Activated T-cell treated with anti-CD3 and anti-CD28 coated beads for 24 hours (primary cell): ENCODE results near the gene DACH1.

Experiments
- DNase-seq: peaks from one replicate; pipeline ENCODE4 v3.0.0-alpha.2; 2020; ENCODE audit warnings: low read depth

The DACH1 gene

DNA sequence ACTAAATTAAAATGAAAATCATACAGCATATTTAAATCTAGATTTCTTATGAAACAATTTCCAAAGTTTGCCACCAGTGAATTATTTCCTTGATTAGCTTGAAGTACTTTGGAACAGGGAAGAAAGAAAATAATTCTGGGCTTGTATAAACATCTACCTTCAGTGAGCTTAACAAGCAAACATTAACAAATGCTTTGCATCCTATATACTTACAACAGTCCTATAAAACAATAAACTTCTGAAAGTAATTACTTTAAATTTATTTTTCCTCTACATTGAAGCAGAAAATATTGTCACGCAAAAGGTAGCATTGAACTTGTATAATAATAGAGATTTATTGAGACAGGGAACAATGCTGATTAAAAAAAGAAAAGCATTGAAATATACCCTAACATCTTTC is 164.8 kb downstream of the DACH1 start:
- no peak for DNase-seq

GRCh38 chr13:71701741-71702140 is 165.3 kb downstream of the DACH1 start:
- no peak for DNase-seq

DNA sequence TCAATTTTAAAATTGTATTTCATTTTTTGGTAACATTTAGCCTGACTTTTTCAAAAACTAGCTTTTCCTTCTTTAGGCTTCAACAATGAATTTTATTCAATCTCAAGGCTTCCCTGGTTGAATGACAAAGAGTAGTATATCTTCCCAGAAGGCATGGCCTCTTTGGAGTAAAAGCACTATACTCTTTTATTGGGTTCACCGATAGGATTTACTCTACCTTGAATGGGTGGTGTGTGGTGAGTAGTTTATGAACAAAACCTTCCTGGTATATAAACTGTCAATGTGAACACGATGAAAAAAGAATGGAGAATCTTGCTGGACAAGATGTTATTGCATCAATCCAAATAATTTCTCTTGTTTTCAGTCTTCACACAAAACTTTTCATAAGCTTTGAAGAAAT is 167.7 kb downstream of the DACH1 start:
- DNase-seq = no peak

DNA sequence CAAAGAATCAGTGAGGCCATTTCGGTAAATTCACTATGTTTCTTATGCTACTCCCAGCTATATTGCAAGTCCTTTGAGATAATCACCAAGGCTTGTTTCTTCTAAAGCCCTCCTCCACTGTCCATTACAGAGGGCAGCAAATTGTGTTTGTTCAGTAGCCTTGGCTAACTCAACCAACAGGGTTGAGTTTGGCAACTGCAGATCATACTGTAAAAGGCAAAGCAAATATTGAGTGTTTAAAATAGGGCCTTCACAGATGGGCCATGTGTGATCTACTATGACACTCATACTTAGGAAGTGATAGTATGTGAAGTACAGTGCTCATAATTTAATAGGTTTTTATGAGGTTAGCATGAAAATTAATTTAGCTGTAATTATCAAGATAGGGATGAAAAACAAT is 171.3 kb downstream of the DACH1 start:
- DNase-seq = no peak

- no peak for DNase-seq
Observed at GRCh38 chr13:71685072-71685471, 181.9 kb downstream of the DACH1 start.

GRCh38 chr13:71681901-71682613 is 184.9 kb downstream of the DACH1 start:
- DNase-seq = no peak

DNA sequence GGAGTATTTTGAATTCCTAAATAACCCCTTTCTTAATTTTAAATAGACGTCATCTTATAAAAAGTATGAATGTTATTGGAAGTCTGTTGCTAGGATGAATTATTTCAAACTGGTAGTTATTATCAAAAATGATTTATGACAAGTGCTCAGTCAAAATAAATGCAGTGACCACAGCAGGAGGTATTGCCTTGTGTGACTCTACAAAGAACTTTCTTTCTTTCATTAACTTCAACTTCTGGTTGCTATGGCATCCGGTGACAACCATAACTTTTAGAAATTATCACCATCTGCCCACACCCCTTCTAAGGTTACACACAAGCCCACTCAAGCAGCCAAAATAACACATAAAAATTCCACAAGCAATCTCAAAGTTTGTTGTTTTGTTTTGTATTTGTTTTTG is 189.9 kb downstream of the DACH1 start:
- DNase-seq = no peak

DNA sequence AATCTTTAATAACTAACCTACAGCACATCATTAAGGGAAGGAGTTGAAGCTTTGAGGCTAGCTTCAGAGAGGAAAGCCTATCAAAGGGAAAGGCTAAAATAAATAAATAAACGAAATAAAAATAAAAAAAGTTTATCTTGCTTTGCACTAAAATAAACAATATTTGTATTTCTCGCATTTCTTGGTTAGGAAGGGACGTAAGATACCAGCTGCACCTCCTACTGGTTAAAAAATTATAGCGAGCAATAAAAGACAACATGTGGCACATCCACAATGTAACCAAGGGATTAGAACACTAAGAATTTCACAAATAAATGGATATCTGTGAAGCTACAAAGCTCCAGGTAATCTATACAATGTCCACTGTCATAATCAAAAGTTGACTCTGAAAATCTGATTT is 194.5 kb downstream of the DACH1 start:
- DNase-seq = no peak

DNA sequence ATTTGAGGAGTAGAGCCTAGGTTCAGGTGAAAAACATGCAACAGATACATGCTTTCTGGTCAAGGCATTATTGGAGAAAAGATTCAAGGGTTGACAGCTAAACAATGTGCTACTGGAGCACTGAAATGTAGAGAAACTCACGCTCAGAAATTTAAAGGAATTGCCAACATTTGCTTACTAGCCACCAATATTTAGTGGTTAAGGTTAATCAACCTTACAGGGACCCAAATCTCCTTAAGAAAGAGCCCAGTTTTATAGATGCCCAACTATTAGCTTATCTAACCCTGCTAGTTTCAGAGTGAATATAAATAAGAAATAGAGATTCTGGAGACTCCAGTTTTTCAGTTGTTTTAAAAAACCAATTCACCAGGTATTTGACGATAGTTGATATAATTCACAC is 203.6 kb downstream of the DACH1 start:
- DNase-seq = no peak

DNA sequence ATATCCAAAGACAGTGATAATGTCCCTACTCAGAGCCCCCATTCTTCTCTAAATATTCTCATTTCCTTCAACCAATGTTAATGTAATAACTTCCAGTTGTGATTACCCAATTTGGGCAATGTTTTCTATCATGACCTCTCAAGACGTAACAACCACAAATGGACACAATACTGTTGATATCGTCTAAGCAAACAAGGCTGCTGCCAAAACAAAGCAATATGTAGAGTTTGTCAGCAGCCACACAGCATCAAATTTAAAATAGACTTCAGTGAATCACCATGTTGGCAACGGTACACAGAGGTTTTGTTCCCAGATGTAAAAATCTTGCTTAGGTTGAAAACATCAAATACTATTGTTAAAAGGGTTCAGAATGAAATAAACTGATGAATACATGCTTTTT is 205.1 kb downstream of the DACH1 start:
- no peak for DNase-seq

DNA sequence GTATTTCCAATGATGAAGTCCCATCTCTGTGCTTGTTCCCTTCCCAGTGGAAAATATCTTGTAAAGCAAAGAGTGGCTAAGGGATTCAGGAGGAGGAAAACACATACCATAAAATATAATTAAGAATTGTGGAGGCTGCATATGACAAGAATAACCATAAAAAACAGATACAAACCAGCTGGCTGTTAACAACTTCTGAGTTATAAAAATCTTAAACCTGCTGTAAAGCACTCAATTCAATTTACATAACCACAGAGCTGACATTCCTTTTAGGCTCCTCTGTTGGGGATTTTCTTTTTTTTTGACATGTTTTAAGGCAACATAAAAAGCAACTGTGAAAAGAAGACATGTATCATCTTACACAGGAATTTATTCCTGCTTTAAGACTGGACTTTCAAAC is 207.6 kb downstream of the DACH1 start:
- DNase-seq = no peak

- no peak for DNase-seq
Observed at GRCh38 chr13:71645467-71645866, 221.5 kb downstream of the DACH1 start.

DNA sequence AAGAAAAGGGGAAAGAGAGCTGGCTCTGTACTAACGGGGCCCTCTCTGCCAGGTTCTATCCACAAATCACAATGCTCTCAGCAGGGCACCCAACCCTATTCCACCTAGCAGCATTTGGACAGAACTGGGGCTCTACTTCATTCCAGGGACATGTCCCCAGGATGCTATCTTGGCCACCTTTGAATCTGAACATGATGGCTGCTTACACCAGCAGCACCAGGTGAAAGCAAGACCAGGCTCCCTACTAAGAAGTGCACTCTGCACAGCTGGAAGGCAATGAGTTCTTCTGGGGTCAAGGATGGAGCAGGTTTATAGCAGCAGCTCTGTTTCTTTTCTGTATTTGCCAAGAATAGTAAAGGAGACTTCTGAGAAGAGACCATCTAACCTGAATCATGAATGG is 222.4 kb downstream of the DACH1 start:
- no peak for DNase-seq

DNA sequence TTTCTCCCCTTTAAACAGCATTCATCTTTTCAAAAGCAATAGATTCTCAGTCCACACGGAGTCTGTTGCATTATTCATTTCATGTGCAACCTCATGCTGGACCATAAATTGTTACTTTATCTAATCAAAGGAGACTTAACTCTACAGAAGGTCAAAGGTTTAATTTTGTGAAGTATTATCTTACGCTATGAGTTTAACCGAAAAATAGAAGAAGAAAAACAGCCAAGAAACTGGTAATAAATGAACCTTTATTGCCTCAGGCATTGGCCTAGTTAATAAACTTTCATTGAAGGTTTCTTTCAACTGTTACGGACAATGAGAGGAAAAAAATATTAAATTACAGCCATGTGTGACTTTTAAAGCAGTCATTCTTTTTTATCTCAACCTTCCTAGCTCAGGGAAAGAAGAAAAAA is 223.6 kb downstream of the DACH1 start:
- DNase-seq = no peak

- no peak for DNase-seq
Observed at GRCh38 chr13:71638751-71639150, 228.3 kb downstream of the DACH1 start.

DNA sequence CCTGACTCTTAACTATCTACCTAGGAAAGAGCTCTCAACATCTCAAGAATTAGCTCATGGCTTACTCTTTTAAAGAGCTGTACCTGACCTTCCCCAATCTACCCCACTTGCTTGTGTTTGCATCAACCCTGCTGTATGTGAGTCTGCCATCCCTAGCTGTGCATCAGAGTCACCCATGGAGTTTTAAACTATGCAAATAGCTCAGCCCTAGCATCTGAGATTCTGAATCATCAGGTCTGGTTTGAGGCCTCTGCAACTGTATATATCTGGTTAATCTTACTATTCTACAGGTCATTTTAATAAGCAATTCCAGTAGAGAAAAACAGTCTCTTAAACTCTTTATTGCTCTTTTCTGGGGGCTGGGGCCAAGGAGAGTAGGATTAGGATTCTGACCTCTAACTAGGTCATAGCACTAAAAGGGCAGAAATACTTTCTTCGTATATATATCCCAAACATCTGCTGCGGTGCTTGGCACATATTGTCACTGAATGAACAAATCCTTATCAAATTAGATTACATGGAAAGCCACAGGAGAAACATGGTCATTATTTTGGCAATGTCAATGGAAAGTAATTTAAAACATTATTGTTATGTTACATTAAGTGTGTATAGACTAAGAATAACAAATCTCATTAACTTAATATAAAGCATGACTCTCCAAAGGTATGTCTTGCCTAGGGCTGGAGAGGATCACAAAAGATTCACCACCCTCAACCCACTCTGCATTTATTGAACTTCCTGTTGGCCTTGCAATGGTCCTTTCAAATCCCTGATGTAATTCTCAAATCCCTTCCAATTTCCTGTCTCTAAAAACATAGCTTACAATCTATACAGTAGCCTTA is 232.2 kb downstream of the DACH1 start:
- DNase-seq = no peak

- no peak for DNase-seq
Observed at GRCh38 chr13:71634182-71634581, 232.8 kb downstream of the DACH1 start.

GRCh38 chr13:71632721-71633120 is 234.3 kb downstream of the DACH1 start:
- DNase-seq = no peak

DNA sequence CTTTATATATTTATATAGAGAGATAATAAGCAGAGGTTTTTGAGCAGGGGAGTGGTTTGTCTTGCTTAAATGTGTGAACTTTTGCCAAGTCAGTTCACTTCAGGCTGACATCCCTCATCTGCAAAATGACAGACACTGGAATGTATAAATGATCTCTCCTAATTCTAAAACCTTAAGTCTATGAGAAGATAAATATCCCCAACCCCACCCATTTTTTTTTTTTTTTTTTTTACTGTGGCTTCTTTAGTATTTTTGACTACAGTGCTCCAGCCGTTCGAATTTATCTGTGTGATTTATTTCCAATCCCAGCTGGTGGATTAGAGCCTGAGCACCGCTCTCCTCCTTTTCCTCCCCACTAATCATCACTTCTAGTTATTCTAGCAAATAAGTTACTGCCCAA is 234.8 kb downstream of the DACH1 start:
- no peak for DNase-seq

- DNase-seq = no peak
Observed at GRCh38 chr13:71629167-71629566, 237.8 kb downstream of the DACH1 start.

DNA sequence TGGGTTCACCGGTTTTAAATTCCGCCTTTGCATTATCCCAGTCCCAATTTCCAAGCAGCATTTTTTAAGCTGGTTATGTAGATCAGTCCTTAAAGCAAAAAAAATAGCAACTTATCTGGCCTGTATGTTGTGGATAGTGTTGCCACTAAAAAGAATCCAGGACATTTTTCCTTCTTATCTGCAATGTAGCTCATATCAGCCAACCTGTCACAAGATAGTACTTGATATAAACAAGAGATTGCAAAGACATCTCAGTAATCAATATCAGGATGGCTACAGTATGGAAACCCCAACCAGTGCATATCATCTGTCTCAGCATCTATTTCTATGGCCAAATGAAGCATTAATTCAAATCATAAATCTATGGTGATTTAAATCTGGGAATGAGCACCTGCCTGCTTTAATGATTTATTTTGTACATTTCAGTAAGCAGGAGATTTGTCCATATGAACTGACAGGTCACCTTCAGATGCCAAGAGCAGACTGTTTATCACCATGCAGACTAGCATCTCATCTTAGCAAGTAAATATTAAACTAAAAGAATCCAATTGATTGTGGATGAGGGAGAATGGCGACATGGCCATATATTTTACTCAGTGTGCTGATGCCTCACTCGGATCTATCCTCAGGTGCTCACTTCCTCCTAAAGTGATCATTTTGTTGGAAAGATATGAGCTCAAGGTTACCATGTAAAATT is 240.4 kb downstream of the DACH1 start:
- DNase-seq = no peak

- DNase-seq = no peak
Observed at GRCh38 chr13:71625694-71626093, 241.3 kb downstream of the DACH1 start.
